ENCODE data around the gene SEMA3G. TPM values are rescaled to one million over a fixed set of nuclear protein-coding genes. Genes with fewer than 3 reads are reported as not detected.
A peak's percentile ranks its signal among the peaks of the same experiment; 100 is the strongest.

SEMA3G gene
- total and polyA plus RNA-seq, 7 experiments from 2014 or later, result 0.10 to 0.24 TPM; not detected in 5

DNA sequence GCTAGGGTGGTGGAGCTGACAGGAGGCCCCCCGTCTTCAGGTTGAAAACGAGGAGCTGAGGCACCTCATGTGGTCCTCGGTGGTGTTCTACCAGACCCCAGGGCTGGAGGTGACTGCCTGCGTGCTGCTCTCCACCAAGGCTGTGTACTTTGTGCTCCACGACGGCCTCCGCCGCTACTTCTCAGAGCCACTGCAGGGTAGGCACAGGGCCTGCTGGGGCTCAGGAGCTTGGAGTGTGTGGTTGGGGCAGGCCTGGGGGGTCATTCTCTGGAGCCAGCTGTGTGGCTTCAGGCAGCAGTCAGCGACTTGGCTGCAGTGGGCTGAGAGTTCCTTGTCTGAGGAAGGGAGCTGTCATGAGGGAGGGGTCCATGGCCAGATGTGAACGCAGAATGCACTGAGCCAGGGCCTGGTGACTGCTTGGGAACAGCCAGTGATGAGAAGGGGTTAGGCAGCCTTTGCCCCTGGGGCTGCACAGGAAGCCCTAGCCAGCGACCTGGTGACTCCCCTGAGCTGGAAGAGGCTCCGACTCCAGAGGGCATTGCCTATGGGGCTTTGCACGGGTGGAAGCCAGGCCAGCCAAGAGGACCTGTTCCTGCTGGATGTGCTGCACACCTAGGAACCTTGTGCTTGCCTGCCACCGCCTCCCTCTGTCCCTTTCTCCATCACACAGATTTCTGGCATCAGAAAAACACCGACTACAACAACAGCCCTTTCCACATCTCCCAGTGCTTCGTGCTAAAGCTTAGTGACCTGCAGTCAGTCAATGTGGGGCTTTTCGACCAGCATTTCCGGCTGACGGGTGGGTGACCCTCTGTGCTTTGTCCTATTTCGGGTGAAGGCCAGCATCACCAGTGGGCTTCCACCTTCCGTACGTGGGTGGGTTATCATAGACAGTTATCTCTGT lies 45.4 kb upstream of the SEMA3G start:
- H3K4me3 ChIP-seq (ENCODE audit: low read length), result no peak overlapping the region
- H3K27ac Mint-ChIP-seq, result peak overlapping the region in 1 of 9 donors; percentile 75
- no peaks in the 10 kb centered on the region for H3K4me1 ChIP-seq (ENCODE audit: control insufficient read depth in 2 of 2, insufficient read depth in 2 of 2, low read length in 2 of 2)
- ATAC-seq (no peak), DNase-seq (no peak)
- no peak overlapping the region for H3K4me3 Mint-ChIP-seq
- no peaks in the 10 kb centered on the region for H3K9me3 Mint-ChIP-seq
- no peak overlapping the region for H3K27ac ChIP-seq (ENCODE audit: low read depth, low read length)
- intact Hi-C loops (cut with micrococcal nuclease), result no loop called here
- no peaks in the 10 kb centered on the region for H3K27me3 ChIP-seq (ENCODE audit: control insufficient read depth in 2 of 2, insufficient read depth in 2 of 2, low read length in 2 of 2)
- ChIA-PET CTCF (no interaction called here), POLR2A (no interaction called here)
- H3K36me3 Mint-ChIP-seq, result peaks cover 0 to 29% (median 2%) of the 10 kb centered on the region in 5 donors
- peaks cover 0 to 81% (median 0%) of the 10 kb centered on the region in 3 experiments for H3K36me3 ChIP-seq (ENCODE audit: control insufficient read depth in 2 of 3, insufficient read depth in 3 of 3, low read length in 3 of 3)
- no peaks in the 10 kb centered on the region for H3K27me3 Mint-ChIP-seq
- H3K9me3 ChIP-seq (ENCODE audit: control insufficient read depth in 2 of 3, low read length in 3 of 3), result no peaks in the 10 kb centered on the region
- peaks cover 0 to 9% (median 0%) of the 10 kb centered on the region in 7 donors for H3K4me1 Mint-ChIP-seq

- no peaks in the 10 kb centered on the region for H3K27me3 ChIP-seq (ENCODE audit: control insufficient read depth in 2 of 2, insufficient read depth in 2 of 2, low read length in 2 of 2)
- no peaks in the 10 kb centered on the region for H3K4me1 ChIP-seq (ENCODE audit: control insufficient read depth in 2 of 2, insufficient read depth in 2 of 2, low read length in 2 of 2)
- no peak overlapping the region for H3K4me3 ChIP-seq (ENCODE audit: low read length)
- ATAC-seq (no peak), DNase-seq (no peak)
- ChIA-PET CTCF (interaction anchor here (1.1 kb wide), 1 partner anchor 9 kb away, joined by 3 read pairs; no protein-coding TSS in a partner anchor), POLR2A (no interaction called here)
- no peaks in the 10 kb centered on the region for H3K27me3 Mint-ChIP-seq
- H3K36me3 ChIP-seq (ENCODE audit: control insufficient read depth in 2 of 3, insufficient read depth in 3 of 3, low read length in 3 of 3), result peaks cover 0 to 89% (median 0%) of the 10 kb centered on the region in 3 experiments
- peaks cover 0 to 29% (median 2%) of the 10 kb centered on the region in 5 donors for H3K36me3 Mint-ChIP-seq
- H3K27ac ChIP-seq (ENCODE audit: low read depth, low read length), result no peak overlapping the region
- peaks cover 0 to 9% (median 0%) of the 10 kb centered on the region in 7 donors for H3K4me1 Mint-ChIP-seq
- no peaks in the 10 kb centered on the region for H3K9me3 ChIP-seq (ENCODE audit: control insufficient read depth in 2 of 3, low read length in 3 of 3)
- H3K9me3 Mint-ChIP-seq, result no peaks in the 10 kb centered on the region
- H3K27ac Mint-ChIP-seq, result no peak overlapping the region
- no peak overlapping the region for H3K4me3 Mint-ChIP-seq
- intact Hi-C loops (cut with micrococcal nuclease), result no loop called here
These were observed 44.5 kb upstream of the SEMA3G start for GRCh38 chr3:52489453-52489852.

DNA sequence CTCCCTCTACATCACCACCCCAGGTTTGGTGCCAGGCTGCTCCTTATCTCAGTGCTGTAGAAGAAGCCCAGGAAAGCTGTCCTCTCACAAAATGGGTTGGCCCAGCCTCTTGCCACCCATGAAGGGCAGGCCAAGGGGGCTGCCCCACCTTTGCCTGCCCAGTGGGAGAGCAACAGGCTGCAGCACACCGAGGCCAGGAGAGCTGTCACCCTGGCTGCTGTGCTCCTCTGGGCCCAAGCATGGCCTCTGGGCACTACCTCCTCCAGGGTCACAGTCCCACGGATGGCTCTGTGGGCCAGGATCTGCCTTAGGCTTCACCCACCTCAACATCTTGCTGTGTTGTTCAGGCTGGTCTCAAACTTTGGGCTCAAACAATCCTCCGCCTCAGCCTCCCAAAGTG lies 43.8 kb upstream of the SEMA3G start:
- H3K27ac Mint-ChIP-seq, result no peak overlapping the region

GRCh38 chr3:52487788-52488691 lies 43.1 kb upstream of the SEMA3G start:
- intact Hi-C loops (cut with micrococcal nuclease), result no loop called here
- no peaks in the 10 kb centered on the region for H3K27me3 ChIP-seq (ENCODE audit: control insufficient read depth in 2 of 2, insufficient read depth in 2 of 2, low read length in 2 of 2)
- ChIA-PET CTCF (no interaction called here), POLR2A (no interaction called here)
- ATAC-seq (no peak), DNase-seq (no peak)
- no peaks in the 10 kb centered on the region for H3K4me1 ChIP-seq (ENCODE audit: control insufficient read depth in 2 of 2, insufficient read depth in 2 of 2, low read length in 2 of 2)
- no peak overlapping the region for H3K27ac ChIP-seq (ENCODE audit: low read depth, low read length)
- Mint-ChIP-seq H3K27me3 (no peaks in the 10 kb centered on the region), H3K4me3 (no peak overlapping the region), H3K36me3 (peaks cover 0 to 29% (median 2%) of the 10 kb centered on the region in 5 donors), H3K27ac (no peak overlapping the region), H3K4me1 (peaks cover 0 to 9% (median 0%) of the 10 kb centered on the region in 7 donors), H3K9me3 (no peaks in the 10 kb centered on the region)
- peaks cover 0 to 92% (median 0%) of the 10 kb centered on the region in 3 experiments for H3K36me3 ChIP-seq (ENCODE audit: control insufficient read depth in 2 of 3, insufficient read depth in 3 of 3, low read length in 3 of 3)
- no peak overlapping the region for H3K4me3 ChIP-seq (ENCODE audit: low read length)
- H3K9me3 ChIP-seq (ENCODE audit: control insufficient read depth in 2 of 3, low read length in 3 of 3), result no peaks in the 10 kb centered on the region

More for the DNA sequence above, 43.8 kb upstream of the SEMA3G start:
- no peak for DNase-seq
- Histone ChIP-seq H3K27ac (ENCODE audit: low read depth, low read length) (no peak overlapping the region), H3K4me3 (ENCODE audit: low read length) (no peak overlapping the region), H3K9me3 (ENCODE audit: control insufficient read depth in 2 of 3, low read length in 3 of 3) (no peaks in the 10 kb centered on the region), H3K36me3 (ENCODE audit: control insufficient read depth in 2 of 3, insufficient read depth in 3 of 3, low read length in 3 of 3) (peaks cover 0 to 90% (median 0%) of the 10 kb centered on the region in 3 experiments), H3K27me3 (ENCODE audit: control insufficient read depth in 2 of 2, insufficient read depth in 2 of 2, low read length in 2 of 2) (no peaks in the 10 kb centered on the region), H3K4me1 (ENCODE audit: control insufficient read depth in 2 of 2, insufficient read depth in 2 of 2, low read length in 2 of 2) (no peaks in the 10 kb centered on the region)
- H3K9me3 Mint-ChIP-seq, result no peaks in the 10 kb centered on the region
- H3K4me3 Mint-ChIP-seq, result no peak overlapping the region
- peaks cover 0 to 29% (median 2%) of the 10 kb centered on the region in 5 donors for H3K36me3 Mint-ChIP-seq
- no peaks in the 10 kb centered on the region for H3K27me3 Mint-ChIP-seq
- ATAC-seq, result no peak
- peaks cover 0 to 9% (median 0%) of the 10 kb centered on the region in 7 donors for H3K4me1 Mint-ChIP-seq
- POLR2A ChIA-PET, result no interaction called here
- CTCF ChIA-PET, result interaction anchor here (1.1 kb wide), 1 partner anchor 9 kb away, joined by 3 read pairs; no protein-coding TSS in a partner anchor
- intact Hi-C loops (cut with micrococcal nuclease), result no loop called here

GRCh38 chr3:52487050-52487787 lies 42.3 kb upstream of the SEMA3G start:
- Histone ChIP-seq H3K9me3 (ENCODE audit: control insufficient read depth in 2 of 3, low read length in 3 of 3) (no peaks in the 10 kb centered on the region), H3K4me1 (ENCODE audit: control insufficient read depth in 2 of 2, insufficient read depth in 2 of 2, low read length in 2 of 2) (no peaks in the 10 kb centered on the region), H3K36me3 (ENCODE audit: control insufficient read depth in 2 of 3, insufficient read depth in 3 of 3, low read length in 3 of 3) (peaks cover 0 to 92% (median 0%) of the 10 kb centered on the region in 3 experiments), H3K27ac (ENCODE audit: low read depth, low read length) (no peak overlapping the region), H3K27me3 (ENCODE audit: control insufficient read depth in 2 of 2, insufficient read depth in 2 of 2, low read length in 2 of 2) (no peaks in the 10 kb centered on the region), H3K4me3 (ENCODE audit: low read length) (no peak overlapping the region)
- no peak overlapping the region for H3K27ac Mint-ChIP-seq
- no peaks in the 10 kb centered on the region for H3K9me3 Mint-ChIP-seq
- intact Hi-C loops (cut with micrococcal nuclease), result no loop called here
- peaks cover 0 to 27% (median 0%) of the 10 kb centered on the region in 5 donors for H3K36me3 Mint-ChIP-seq
- peaks cover 0 to 5% (median 0%) of the 10 kb centered on the region in 7 donors for H3K4me1 Mint-ChIP-seq
- no peak overlapping the region for H3K4me3 Mint-ChIP-seq
- DNase-seq (no peak), ATAC-seq (no peak)
- no peaks in the 10 kb centered on the region for H3K27me3 Mint-ChIP-seq
- ChIA-PET POLR2A (no interaction called here), CTCF (no interaction called here)
